Breast epithelium (tissue), 4 donors: ENCODE measurements around the gene SEMA4F. TPM values are rescaled to one million over a fixed set of nuclear protein-coding genes. Genes with fewer than 3 reads are reported as not detected.

Experiments used
- DNase-seq, 2 donors: peaks; one replicate each; pipeline ENCODE4 v3.0.0-alpha.2; 2019; ENCODE audit warnings: low spot score in 2 of 2
- H3K27ac ChIP-seq, 2 donors: fragments of 200-600 bp; sonication (generic) in 1 of 2; one replicate each; pipeline ENCODE4 v1.5.1; 2016 to 2019; ENCODE audit warnings: mild to moderate bottlenecking in 1 of 2
- H3K27me3 ChIP-seq, 2 donors: fragments of 200-600 bp; sonication (generic) in 1 of 2; one replicate each; pipeline versions ENCODE4 v1.5.1 to v1.6.0; 2017 to 2019; ENCODE audit warnings: control low read depth in 1 of 2, mild to moderate bottlenecking in 1 of 2
- H3K36me3 ChIP-seq: fragments of 200-600 bp; one replicate; pipeline ENCODE4 v1.5.1; 2019
- H3K4me1 ChIP-seq, 2 donors: fragments of 200-600 bp; sonication (generic); one replicate each; pipeline ENCODE4 v1.5.1; 2016 to 2019; ENCODE audit warnings: control low read depth in 1 of 2
- H3K4me3 ChIP-seq, 3 donors: fragments of 200-600 bp; sonication (generic); 1 replicate in 2 of 3; 2 replicates in 1 of 3; pipeline ENCODE4 v1.5.1; 2016 to 2019; ENCODE audit warnings: mild to moderate bottlenecking in 3 of 3, moderate library complexity in 2 of 3
- H3K9me3 ChIP-seq, 2 donors: fragments of 200-600 bp; sonication (generic) in 1 of 2; one replicate each; pipeline ENCODE4 v1.5.1; 2016 to 2019; ENCODE audit warnings: control low read depth in 1 of 2
- CTCF ChIP-seq, 3 donors: fragments of 450-650 bp; IDR thresholded peaks; one replicate each; pipeline ENCODE4 v1.5.1; 2016 to 2017; ENCODE audit warnings: antibody characterized with exemption in 3 of 3, mild to moderate bottlenecking in 3 of 3, moderate library complexity in 3 of 3
- POLR2A ChIP-seq: fragments of 450-650 bp; IDR thresholded peaks from one replicate; pipeline ENCODE4 v1.6.1; 2016; ENCODE audit warnings: antibody characterized with exemption, mild to moderate bottlenecking, moderate library complexity
- POLR2AphosphoS5 ChIP-seq, 3 donors: sonication (generic); formaldehyde crosslinking; IDR thresholded peaks; one replicate each; pipeline ENCODE4 v1.6.1; 2017; ENCODE audit warnings: antibody characterized with exemption in 3 of 3
- intact Hi-C: fragments of 100-400 bp; cut with DNase I; formaldehyde crosslinking; loops from one replicate; pipeline ENCODE4 v1.15.1; 2023; ENCODE audit warnings: low total_unique reads
- total RNA-seq, 3 donors: library from RNA; depleted of rRNA; stranded (reverse); fragments of >200 nt; gene quantifications; one replicate each; pipeline ENCODE4 v1.1.0, GENCODE V29; 2016

Gene SEMA4F
- total RNA-seq, 3 donors from 2014 or later = 4.6 to 8.8 (median 8.5) TPM

GRCh38 chr2:74728842-74729241, 74.8 kb downstream of the SEMA4F start:
- Histone ChIP-seq H3K27ac (no peak overlapping the region), H3K36me3 (no peaks in the 10 kb centered on the region), H3K4me1 (no peaks in the 10 kb centered on the region), H3K9me3 (no peaks in the 10 kb centered on the region), H3K27me3 (no peaks in the 10 kb centered on the region), H3K4me3 (no peak overlapping the region)
- TF ChIP-seq POLR2A = no peak
- no peak for TF ChIP-seq CTCF (IDR thresholded peaks at IDR 0.05)
- no peak for TF ChIP-seq POLR2AphosphoS5 (IDR thresholded peaks at IDR 0.05)
- no peak for DNase-seq
- intact Hi-C loops = no loop called here

GRCh38 chr2:74730530-74730929, 76.5 kb downstream of the SEMA4F start:
- Histone ChIP-seq H3K4me1 (no peaks in the 10 kb centered on the region), H3K27ac (no peak overlapping the region), H3K27me3 (no peaks in the 10 kb centered on the region), H3K9me3 (no peaks in the 10 kb centered on the region), H3K4me3 (no peak overlapping the region), H3K36me3 (no peaks in the 10 kb centered on the region)
- no peak for DNase-seq
- intact Hi-C loops = no loop called here
- TF ChIP-seq POLR2AphosphoS5 (IDR thresholded peaks at IDR 0.05) = no peak

Other genes starting within 250 kb of the SEMA4F start
- gene C2orf81, start 232.6 kb upstream of the SEMA4F start, total RNA-seq = 1 to 10 TPM in 2 of 3 donors, under 1 TPM in 1; 0.64 to 1.6 (median 1.3) TPM
- 10 to 100 TPM in 1 of 3 donors, 1 to 10 TPM in 2; 6.7 to 13.1 (median 9.4) TPM for gene WDR54, start 232.5 kb upstream of the SEMA4F start, total RNA-seq
- gene RTKN, start 212.3 kb upstream of the SEMA4F start, total RNA-seq = 10 to 100 TPM in 2 of 3 donors, 1 to 10 TPM in 1; 9.3 to 49.9 (median 36.7) TPM
- 10 to 100 TPM; 12.6 to 26.2 (median 24.4) TPM for gene INO80B, start 199.2 kb upstream of the SEMA4F start, total RNA-seq
- 10 to 100 TPM; 58.0 to 70.0 (median 61.9) TPM for gene WBP1, start 195.8 kb upstream of the SEMA4F start, total RNA-seq
- 10 to 100 TPM; 24.0 to 47.3 (median 44.6) TPM for gene MOGS, start 188.9 kb upstream of the SEMA4F start, total RNA-seq
- gene MRPL53, start 181.6 kb upstream of the SEMA4F start, total RNA-seq = 10 to 100 TPM; 17.9 to 49.0 (median 48.2) TPM
- gene CCDC142, start 171.2 kb upstream of the SEMA4F start, total RNA-seq = 10 to 100 TPM; 10.6 to 38.0 (median 27.1) TPM
- gene TTC31, start 171.2 kb upstream of the SEMA4F start, total RNA-seq = 10 to 100 TPM; 21.6 to 32.0 (median 27.8) TPM
- 1 to 10 TPM in 2 of 3 donors, under 1 TPM in 1; 0.29 to 4.6 (median 1.3) TPM for gene LBX2, start 154.6 kb upstream of the SEMA4F start, total RNA-seq
- 10 to 100 TPM; 18.3 to 20.3 (median 19.8) TPM for gene PCGF1, start 146.6 kb upstream of the SEMA4F start, total RNA-seq
- gene TLX2, start 139.8 kb upstream of the SEMA4F start, total RNA-seq = not detected
- gene DQX1, start 128.0 kb upstream of the SEMA4F start, total RNA-seq = under 1 TPM in 1 of 3 donors, not detected in 2; 0.66 TPM
- 100 to 1,000 TPM; 108 to 130 (median 128) TPM for gene AUP1, start 124.5 kb upstream of the SEMA4F start, total RNA-seq
- gene HTRA2, start 124.3 kb upstream of the SEMA4F start, total RNA-seq = 10 to 100 TPM; 32.1 to 34.5 (median 32.5) TPM
- gene LOXL3, start 100.3 kb upstream of the SEMA4F start, total RNA-seq = 1 to 10 TPM; 3.7 to 7.8 (median 6.6) TPM
- gene DOK1, start 99.5 kb upstream of the SEMA4F start, total RNA-seq = 10 to 100 TPM; 11.0 to 33.3 (median 13.1) TPM
- gene M1AP, start 5.9 kb upstream of the SEMA4F start, total RNA-seq = 1 to 10 TPM in 1 of 3 donors, under 1 TPM in 2; 0.29 to 3.4 (median 0.66) TPM
- 10 to 100 TPM in 2 of 3 donors, 1 to 10 TPM in 1; 9.8 to 39.2 (median 19.9) TPM for gene HK2, start 179.9 kb downstream of the SEMA4F start, total RNA-seq